ENCODE measurements around the gene WSCD2.

Gene WSCD2

GRCh38 chr12:108129017-108129812 is at the start of gene WSCD2:
WSCD2 (plus strand) TSS chr12:108129288; CDS start chr12:108195833, 66,545 bp downstream.
- DNase-seq (ENCODE audit: low read depth in 2 of 2, low spot score in 1 of 2), result no peak

DNA sequence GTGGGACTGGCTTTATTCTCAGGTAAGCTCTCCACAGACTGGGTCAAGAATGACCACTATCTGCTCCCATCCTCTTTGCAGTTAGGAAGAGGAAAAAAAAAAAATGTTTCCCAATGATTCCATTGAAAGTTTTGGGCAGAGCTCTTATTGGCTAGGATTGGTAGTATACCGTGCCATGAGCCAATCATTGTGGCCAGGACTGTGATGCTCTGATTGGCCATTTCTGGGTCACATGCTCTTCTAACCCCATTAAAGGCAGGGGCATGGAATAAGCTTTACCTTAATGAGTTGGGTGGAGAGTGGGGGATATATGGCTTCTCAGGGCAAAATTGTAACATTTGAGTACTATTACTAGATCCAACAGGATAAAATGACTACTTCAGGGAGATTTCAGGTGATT is 49.4 kb upstream of the WSCD2 start:
- DNase-seq (ENCODE audit: low read depth in 2 of 2, low spot score in 1 of 2), result no peak

- DNase-seq (ENCODE audit: low read depth in 2 of 2, low spot score in 1 of 2), result no peak
These were observed 48.7 kb upstream of the WSCD2 start for GRCh38 chr12:108080363-108080762.

DNA sequence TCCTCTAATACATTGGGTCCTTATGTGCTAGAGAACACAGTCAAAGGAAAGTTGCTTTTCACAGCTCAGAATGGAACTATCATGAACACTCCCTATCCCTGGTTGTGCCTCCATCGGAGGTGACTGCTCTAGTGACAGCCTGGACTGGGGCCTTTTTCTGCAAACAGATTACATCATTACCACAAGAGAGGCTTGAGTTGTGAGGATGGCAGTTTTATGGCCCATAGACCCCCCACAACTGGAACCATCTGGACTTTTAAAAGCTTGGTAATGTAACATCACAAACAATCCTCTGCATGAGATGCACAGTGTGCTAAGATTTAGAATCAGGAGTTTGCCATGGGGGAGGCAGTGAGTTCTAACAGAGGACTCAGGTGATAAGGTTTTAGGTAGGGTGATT is 46.6 kb upstream of the WSCD2 start:
- no peak for DNase-seq (ENCODE audit: low read depth in 2 of 2, low spot score in 1 of 2)

- no peak for DNase-seq (ENCODE audit: low read depth in 2 of 2, low spot score in 1 of 2)
These were observed 41.2 kb upstream of the WSCD2 start for GRCh38 chr12:108087900-108088299.

- DNase-seq (ENCODE audit: low read depth in 2 of 2, low spot score in 1 of 2), result no peak
These were observed 38.8 kb upstream of the WSCD2 start for GRCh38 chr12:108090107-108090899.

DNA sequence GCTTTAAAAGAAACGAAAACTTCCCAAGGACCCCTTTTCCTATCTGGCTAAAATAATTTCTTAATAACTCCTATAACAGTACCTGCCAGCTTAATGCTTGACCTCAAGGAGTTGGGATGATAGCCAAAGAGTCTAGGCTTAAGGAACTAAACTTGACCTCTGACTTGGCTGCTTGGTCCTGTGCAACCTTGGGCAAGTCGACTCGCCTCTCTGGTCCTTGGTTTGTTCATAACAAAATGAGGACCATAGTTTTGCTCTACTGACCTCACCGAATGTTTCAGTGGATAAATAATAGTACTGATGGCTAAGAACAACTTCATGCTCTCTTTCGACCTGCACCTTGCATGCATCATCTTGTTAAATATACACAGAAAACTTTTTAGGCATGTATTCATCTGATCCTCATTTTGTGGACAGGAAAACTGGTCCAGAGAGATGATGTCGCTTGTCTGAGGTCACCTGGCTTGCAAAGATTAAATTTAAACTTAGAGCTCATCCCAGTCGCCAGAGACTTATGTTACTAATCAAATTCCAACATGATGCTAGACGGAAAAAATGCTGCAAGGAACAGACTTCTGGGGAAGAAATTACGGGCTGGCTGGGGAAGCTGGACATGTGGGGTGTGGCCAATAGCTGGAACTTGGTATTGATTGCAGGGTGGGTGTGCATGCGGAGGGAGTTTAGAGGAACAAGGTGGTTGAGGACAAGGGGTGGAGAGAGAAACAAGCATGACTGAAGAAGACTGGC is 38.0 kb upstream of the WSCD2 start:
- no peak for DNase-seq (ENCODE audit: low read depth in 2 of 2, low spot score in 1 of 2)

DNA sequence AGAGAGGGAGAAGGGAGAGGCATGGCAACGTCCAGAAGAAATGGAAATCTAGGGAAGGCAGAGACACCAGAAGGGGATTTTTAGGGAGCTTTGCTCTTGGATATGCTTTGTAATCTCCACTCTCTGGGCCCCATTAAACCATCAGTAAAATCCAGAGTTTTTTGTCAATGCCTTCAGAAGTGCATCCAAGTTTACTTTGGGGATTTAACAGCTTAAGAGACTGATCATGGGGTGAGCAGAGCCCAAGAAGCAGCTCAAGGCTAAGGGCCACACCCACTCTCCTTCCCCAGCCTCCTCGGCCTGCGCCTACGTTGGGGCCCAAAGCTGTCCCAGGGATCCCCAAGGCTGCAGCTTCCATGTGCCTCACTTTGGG is 37.4 kb upstream of the WSCD2 start:
- DNase-seq (ENCODE audit: low read depth in 2 of 2, low spot score in 1 of 2), result no peak

GRCh38 chr12:108093209-108093608 is 35.9 kb upstream of the WSCD2 start:
- no peak for DNase-seq (ENCODE audit: low read depth in 2 of 2, low spot score in 1 of 2)

GRCh38 chr12:108094056-108094649 is 34.9 kb upstream of the WSCD2 start:
- no peak for DNase-seq (ENCODE audit: low read depth in 2 of 2, low spot score in 1 of 2)

DNA sequence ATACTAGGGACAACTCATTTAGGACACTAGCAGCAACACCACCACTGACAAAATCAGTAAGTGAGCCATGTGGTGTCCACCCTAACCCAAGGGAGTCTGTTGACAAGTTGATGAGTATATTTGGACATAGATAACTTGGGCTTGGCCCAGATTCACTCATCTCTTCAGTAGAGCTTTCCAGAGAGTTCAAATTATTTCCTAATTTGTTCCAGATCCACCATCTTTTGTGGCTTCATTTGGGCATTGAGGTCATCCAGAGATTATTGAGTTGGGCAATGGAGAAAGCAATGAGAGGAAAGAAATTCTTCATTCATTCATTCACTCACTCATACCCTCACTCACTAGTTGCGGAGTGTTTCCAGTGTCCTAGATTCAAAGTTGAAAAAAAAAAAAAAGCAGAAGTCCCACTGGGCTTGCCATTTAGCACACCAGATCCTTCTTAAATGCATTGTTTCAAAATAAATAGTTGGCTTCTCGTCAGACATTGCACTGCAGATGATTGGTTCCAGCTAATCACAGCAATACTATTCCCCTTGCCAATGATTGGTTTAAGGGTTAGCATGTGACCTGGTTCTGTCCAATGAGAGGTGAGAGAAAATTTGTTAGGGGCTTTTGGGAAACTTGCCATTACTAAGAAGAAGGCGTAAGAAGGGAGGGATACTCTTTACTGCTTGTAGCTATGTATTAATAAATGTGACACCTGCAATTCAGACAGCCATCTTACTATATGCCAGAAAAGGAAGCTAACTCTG is 31.8 kb upstream of the WSCD2 start:
- DNase-seq (ENCODE audit: low read depth in 2 of 2, low spot score in 1 of 2), result no peak

DNA sequence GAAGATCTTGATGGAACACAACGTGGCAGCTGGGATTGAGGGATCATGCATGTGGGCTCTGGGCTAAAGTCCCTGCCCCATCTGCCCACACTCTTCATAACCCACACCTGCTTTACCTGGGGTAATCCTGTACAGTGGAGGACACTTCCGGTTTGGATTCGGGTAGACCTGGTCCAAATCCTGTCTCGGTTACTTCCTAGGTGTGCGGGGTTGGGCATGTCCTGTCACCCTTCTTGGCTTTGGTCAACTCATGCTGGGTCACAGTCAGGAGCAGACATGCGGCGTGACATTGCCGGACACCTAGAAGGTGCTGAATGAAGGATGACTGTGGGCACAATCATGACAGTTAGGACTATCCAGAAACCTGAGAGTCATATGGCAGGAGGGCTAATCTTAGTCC is 30.7 kb upstream of the WSCD2 start:
- DNase-seq (ENCODE audit: low read depth in 2 of 2, low spot score in 1 of 2), result no peak

- no peak for DNase-seq (ENCODE audit: low read depth in 2 of 2, low spot score in 1 of 2)
These were observed 30.0 kb upstream of the WSCD2 start for GRCh38 chr12:108099073-108099472.

DNA sequence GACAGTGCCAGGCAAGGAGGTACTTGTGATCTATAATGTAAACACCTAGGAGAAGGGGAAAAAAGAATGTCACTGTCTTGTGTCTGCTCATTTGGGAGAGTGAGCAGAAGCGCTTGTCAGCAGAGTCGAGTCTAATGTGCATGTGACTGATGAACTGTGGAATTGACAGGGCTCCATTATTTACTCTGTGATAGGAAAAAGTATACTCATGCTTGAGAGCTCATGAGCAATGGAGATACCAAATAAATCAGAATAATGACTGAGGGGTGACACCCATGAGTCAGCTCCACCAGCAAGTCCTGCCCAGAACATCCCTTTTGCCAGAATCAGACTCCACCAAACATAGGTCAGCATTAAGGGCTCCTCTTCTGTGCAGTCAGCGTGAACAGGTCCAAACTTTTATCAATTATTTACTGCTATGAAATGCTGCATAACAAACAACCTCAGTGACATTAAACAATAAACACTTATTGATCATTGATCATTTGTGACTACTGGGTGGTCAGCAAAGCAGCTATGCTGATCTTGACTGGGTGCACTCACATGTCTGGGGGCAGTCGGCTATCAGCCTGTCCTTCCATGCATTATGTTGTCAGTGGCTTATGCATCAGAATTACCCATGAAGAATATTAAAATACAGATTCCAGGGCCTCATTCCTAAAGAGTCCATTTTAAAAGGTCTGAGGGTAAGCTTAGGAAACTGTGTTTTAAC is 29.2 kb upstream of the WSCD2 start:
- no peak for DNase-seq (ENCODE audit: low read depth in 2 of 2, low spot score in 1 of 2)

GRCh38 chr12:108101605-108102175 is 27.4 kb upstream of the WSCD2 start:
- no peak for DNase-seq (ENCODE audit: low read depth in 2 of 2, low spot score in 1 of 2)

GRCh38 chr12:108102363-108102762 is 26.7 kb upstream of the WSCD2 start:
- no peak for DNase-seq (ENCODE audit: low read depth in 2 of 2, low spot score in 1 of 2)

DNA sequence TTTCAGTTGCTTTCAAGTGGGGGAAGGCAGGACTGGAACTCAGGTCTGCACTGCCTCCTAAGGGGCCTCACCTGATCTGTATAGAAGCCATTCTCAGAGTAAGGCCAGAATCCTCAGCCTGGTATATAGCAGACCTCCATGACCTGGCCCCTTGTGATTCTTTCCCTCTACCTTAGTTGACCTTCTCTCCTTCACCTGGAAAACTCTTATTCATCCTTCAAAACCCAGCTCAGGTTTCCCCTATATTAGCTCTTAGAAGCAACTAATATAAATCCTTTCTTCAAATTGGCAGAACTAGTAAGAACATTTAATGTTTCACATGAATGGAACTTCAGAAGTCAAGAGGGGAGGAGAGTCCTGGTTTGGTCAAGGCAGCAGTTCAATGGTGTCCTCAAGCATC is 26.0 kb upstream of the WSCD2 start:
- DNase-seq (ENCODE audit: low read depth in 2 of 2, low spot score in 1 of 2), result no peak

DNA sequence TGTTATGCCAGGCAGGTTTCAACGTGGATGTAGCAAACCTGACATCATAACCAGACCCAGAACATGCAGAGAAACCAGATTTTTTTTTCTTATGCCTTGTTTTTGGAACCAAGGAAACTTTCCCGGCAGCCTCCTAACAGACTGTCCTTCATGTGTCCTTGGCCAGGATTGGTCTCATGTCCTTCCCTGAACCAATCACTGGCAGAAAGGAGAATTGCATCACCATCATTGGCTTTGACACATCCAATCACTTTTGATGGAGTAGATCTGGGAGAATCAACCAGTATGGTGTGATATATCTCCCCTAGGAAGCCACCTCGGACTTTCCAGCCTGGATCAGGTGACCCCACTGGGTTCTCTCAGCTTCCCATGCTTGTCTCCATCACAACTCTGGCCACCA is 25.6 kb upstream of the WSCD2 start:
- DNase-seq (ENCODE audit: low read depth in 2 of 2, low spot score in 1 of 2), result no peak

GRCh38 chr12:108104657-108105056 is 24.4 kb upstream of the WSCD2 start:
- no peak for DNase-seq (ENCODE audit: low read depth in 2 of 2, low spot score in 1 of 2)

DNA sequence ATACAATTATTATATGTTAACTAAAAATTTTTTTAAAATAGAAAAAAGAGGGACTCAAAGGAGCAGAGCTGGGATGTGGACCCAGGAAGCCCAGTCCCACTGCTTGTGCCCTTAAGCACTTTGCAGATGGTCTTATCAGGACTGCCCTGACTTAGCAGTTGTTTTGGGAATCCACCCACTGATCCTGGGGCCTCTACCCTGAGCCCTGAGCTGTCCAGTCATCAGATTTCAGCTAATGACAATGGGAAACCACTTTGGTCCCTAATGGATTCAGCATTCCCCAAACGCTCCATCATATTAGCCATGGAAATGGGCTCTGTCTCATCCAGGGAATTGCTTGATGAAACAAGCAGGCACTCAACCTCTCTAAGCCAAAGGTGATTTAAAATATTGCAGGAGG is 22.5 kb upstream of the WSCD2 start:
- no peak for DNase-seq (ENCODE audit: low read depth in 2 of 2, low spot score in 1 of 2)
